ENCODE measurements around the gene CCDC175. TPM values are rescaled to one million over a fixed set of nuclear protein-coding genes. Genes with fewer than 3 reads are reported as not detected.

Gene CCDC175
- polyA plus RNA-seq (2013, experiment 1 of 2), result not detected
- not detected for polyA plus RNA-seq (2013, experiment 2 of 2)

DNA sequence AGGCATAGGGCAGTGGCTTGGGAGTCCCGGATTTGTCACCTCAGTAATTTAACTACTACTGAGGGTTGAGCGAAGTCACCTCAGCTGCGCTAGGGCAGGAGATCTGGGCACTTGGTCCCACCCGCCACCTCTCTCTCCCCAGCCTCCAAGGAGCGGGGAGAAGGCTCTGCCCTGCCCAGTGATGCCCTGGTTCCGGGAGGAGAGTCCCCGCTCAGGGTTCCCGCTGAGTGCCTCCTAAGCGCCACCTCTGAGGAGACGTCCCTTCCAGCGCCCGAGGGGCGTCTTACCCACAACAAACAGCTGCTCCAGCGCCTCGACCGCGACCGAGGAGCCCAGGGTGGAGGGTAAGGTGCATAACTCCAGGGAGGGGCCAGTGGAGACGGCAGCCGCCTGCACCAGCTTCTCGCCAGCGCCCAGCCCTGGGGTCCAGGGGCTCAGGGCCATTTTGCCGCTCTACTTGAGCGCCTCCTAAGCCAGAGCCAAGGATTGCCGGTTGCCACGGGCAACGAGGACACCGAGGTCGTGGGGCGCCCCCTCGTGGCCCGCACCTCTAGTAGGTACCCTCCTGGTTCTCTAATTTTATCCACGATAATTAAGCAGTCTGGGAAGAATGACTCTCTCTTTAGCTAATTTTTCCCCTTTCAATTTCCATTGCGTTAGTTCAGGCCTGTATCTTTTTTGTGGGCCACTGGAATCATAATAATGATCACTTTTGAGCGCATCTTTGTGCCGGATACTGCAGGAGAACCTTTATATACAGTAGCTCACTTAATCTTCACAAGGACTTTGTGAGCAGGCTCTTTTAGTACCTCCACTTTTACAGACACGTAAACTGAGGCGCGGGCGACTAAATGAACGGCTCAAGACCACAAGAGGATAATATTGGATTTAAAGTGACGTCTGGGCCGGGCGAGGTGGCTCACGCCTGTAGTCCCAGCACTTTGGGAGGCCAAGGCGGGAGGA is at the start of gene CCDC175:
TSS of gene CCDC175 (minus strand) at position 481 of the 963 bp plus-strand sequence. CDS start at position 444, 37 bp downstream.
- Histone ChIP-seq H3K9ac (ENCODE audit: low read depth, low read length) (peak within 1 kb of the TSS; percentile 81), H3K27ac (ENCODE audit: low read depth, low read length) (no peak within 1 kb of the TSS), H3K27me3 (ENCODE audit: insufficient read depth, low read length) (peaks cover 3% of the 10 kb centered on the region), H3K9me3 (ENCODE audit: insufficient read depth, low read depth, low read length) (no peaks in the 10 kb centered on the region), H3K4me1 (ENCODE audit: insufficient read depth, low read length) (no peaks in the 10 kb centered on the region), H3K36me3 (ENCODE audit: insufficient read depth, low read length) (no peaks in the 10 kb centered on the region), H3K4me3 (ENCODE audit: low read length) (peak within 1 kb of the TSS; percentile 86)
- 23% methylated on average over 46 of the region's 46 CpGs for WGBS

GRCh38 chr14:59622631-59623030 is 46.0 kb upstream of the CCDC175 start:
- H3K27me3 ChIP-seq (ENCODE audit: insufficient read depth, low read length), result 0 out of 2 replicates have a peak, but pooled peaks cover 3% of the 10 kb centered on the region
- WGBS, result 100% methylated on average over 1 of the region's 2 CpGs
- no peak overlapping the region for H3K9ac ChIP-seq (ENCODE audit: low read depth, low read length)
- no peaks in the 10 kb centered on the region for H3K4me1 ChIP-seq (ENCODE audit: insufficient read depth, low read length)
- no peaks in the 10 kb centered on the region for H3K36me3 ChIP-seq (ENCODE audit: insufficient read depth, low read length)
- no peaks in the 10 kb centered on the region for H3K9me3 ChIP-seq (ENCODE audit: insufficient read depth, low read depth, low read length)
- no peak overlapping the region for H3K4me3 ChIP-seq (ENCODE audit: low read length)
- H3K27ac ChIP-seq (ENCODE audit: low read depth, low read length), result no peak overlapping the region

DNA sequence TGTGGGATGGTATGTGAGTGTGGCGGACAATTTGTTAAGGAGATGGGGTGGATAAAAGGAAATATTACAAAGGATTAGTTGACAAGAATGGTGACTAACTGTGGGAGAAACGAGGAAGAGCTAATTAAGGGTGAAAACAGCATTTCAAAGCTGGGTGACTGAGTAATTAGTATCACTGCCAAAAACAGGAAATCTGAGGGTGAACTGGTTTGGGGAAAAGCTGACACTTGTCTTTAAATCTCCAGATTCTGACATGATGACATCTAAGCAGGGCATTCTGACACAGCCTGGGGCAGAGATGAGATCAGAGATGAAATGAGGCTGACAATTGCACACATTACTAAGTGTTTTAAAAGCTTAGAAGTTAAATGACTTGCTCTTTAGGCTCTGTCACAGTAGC is 42.4 kb upstream of the CCDC175 start:
- Histone ChIP-seq H3K36me3 (ENCODE audit: insufficient read depth, low read length) (no peaks in the 10 kb centered on the region), H3K9ac (ENCODE audit: low read depth, low read length) (no peak overlapping the region), H3K27me3 (ENCODE audit: insufficient read depth, low read length) (no peaks in the 10 kb centered on the region), H3K9me3 (ENCODE audit: insufficient read depth, low read depth, low read length) (no peaks in the 10 kb centered on the region; the same call in 1 of the 2 replicates), H3K4me3 (ENCODE audit: low read length) (no peak overlapping the region), H3K27ac (ENCODE audit: low read depth, low read length) (no peak overlapping the region), H3K4me1 (ENCODE audit: insufficient read depth, low read length) (no peaks in the 10 kb centered on the region)
- 82% methylated on average over 2 of the region's 2 CpGs for WGBS

DNA sequence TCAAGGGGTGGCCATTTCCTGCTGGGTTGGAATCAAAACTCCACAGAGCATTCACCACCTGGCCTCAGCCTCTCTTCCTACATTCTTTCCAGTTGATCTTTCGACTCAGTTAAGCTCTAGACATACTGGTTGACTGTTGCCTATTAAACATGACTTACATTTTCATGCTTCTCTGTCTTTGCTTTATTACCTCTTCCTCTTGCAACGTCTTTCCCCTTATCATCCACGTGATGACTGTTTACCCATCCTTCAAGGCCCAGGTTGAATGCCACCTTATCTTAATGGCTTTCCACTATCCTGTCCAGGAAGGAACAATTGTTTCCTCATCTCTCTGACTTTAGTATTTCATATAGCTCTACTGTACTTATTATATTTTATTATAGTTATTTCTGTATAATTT is 24.4 kb upstream of the CCDC175 start:
- H3K9me3 ChIP-seq (ENCODE audit: insufficient read depth, low read depth, low read length), result no peaks in the 10 kb centered on the region
- H3K36me3 ChIP-seq (ENCODE audit: insufficient read depth, low read length), result no peaks in the 10 kb centered on the region
- H3K27ac ChIP-seq (ENCODE audit: low read depth, low read length), result no peak overlapping the region
- no peaks in the 10 kb centered on the region for H3K27me3 ChIP-seq (ENCODE audit: insufficient read depth, low read length)
- no peaks in the 10 kb centered on the region for H3K4me1 ChIP-seq (ENCODE audit: insufficient read depth, low read length)
- WGBS, result 72% methylated on average over 3 of the region's 3 CpGs
- no peak overlapping the region for H3K4me3 ChIP-seq (ENCODE audit: low read length)
- H3K9ac ChIP-seq (ENCODE audit: low read depth, low read length), result no peak overlapping the region

DNA sequence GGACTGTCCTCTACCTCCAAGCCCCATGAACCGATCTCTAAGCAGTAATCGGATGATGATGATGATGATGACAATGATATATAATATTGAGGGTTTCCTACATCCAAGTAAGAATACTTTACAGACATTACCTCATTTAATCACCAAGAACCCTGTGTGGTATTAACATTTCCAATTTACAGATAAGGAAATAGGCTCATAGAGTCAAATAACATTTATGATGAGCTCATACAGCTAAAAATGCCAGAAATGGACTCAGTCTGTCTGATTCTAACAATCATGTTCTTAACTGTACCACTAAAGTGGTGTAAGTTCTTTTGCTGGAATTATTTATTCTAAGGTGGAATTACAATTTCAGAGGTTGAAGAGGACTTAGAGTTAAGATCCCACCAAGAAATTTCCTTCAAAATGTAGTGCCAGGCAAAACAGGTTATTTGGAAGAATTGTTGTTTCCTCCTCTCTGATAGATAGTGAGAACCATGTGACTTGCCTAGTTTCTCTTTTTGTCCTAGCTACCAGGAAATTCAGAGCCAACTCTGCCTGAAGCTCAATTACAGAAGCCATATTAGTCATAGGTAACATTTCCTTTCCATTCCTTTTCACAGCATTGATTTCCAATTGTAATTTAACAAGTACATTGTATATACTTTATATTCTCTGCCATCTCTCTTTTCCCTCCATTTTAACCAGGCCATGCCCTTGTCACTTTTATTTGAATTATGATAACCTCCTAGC is 23.8 kb upstream of the CCDC175 start:
- Histone ChIP-seq H3K4me3 (ENCODE audit: low read length) (no peak overlapping the region), H3K36me3 (ENCODE audit: insufficient read depth, low read length) (no peaks in the 10 kb centered on the region), H3K9me3 (ENCODE audit: insufficient read depth, low read depth, low read length) (no peaks in the 10 kb centered on the region), H3K4me1 (ENCODE audit: insufficient read depth, low read length) (no peaks in the 10 kb centered on the region), H3K27me3 (ENCODE audit: insufficient read depth, low read length) (no peaks in the 10 kb centered on the region), H3K9ac (ENCODE audit: low read depth, low read length) (no peak overlapping the region), H3K27ac (ENCODE audit: low read depth, low read length) (no peak overlapping the region)
- WGBS, result no CpG with 5 or more reads among the region's 2 CpGs

GRCh38 chr14:59595071-59595470 is 18.5 kb upstream of the CCDC175 start:
- H3K4me3 ChIP-seq (ENCODE audit: low read length), result no peak overlapping the region
- 92% methylated on average over 5 of the region's 6 CpGs for WGBS
- H3K27ac ChIP-seq (ENCODE audit: low read depth, low read length), result no peak overlapping the region
- no peaks in the 10 kb centered on the region for H3K4me1 ChIP-seq (ENCODE audit: insufficient read depth, low read length)
- H3K27me3 ChIP-seq (ENCODE audit: insufficient read depth, low read length), result no peaks in the 10 kb centered on the region
- no peak overlapping the region for H3K9ac ChIP-seq (ENCODE audit: low read depth, low read length)
- H3K36me3 ChIP-seq (ENCODE audit: insufficient read depth, low read length), result no peaks in the 10 kb centered on the region
- no peaks in the 10 kb centered on the region for H3K9me3 ChIP-seq (ENCODE audit: insufficient read depth, low read depth, low read length)

DNA sequence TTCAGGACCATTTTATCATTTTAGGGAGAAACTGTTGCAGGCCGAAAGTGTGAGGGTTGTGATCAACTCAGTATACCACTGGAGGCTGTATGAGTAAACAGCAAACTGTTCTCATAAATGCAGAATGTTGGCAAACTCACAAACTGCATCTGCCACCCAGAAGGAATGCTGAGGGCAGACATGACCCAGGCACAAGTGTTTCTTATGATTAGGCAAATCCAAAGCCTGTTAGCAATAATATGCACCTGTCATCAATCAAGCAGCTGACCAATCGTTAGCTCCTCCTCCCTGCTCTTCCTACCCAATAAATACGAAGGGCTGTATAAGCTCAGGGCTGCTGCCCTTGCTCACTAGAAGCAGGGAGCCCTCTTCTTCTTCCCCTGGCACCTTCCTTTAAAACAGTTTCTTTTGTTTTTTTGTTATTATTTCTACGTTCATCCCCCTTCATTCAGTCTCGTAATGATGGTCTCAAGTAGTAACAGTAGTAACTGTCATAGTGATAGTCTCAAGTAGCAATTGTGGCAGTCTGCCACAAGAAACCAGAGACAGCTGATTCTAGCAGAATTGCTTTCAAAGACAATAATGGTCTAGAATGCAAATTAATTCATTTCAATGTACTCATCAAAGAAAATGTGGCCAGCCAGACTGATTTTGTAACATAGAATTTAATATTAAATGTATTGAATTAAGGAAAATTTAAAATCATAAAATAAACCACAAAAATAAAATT is 15.2 kb upstream of the CCDC175 start:
- H3K4me3 ChIP-seq (ENCODE audit: low read length), result no peak overlapping the region
- H3K4me1 ChIP-seq (ENCODE audit: insufficient read depth, low read length), result no peaks in the 10 kb centered on the region
- no peak overlapping the region for H3K27ac ChIP-seq (ENCODE audit: low read depth, low read length)
- no peaks in the 10 kb centered on the region for H3K27me3 ChIP-seq (ENCODE audit: insufficient read depth, low read length)
- WGBS, result 95% methylated on average over 5 of the region's 5 CpGs
- H3K36me3 ChIP-seq (ENCODE audit: insufficient read depth, low read length), result no peaks in the 10 kb centered on the region
- no peaks in the 10 kb centered on the region for H3K9me3 ChIP-seq (ENCODE audit: insufficient read depth, low read depth, low read length)
- H3K9ac ChIP-seq (ENCODE audit: low read depth, low read length), result no peak overlapping the region

DNA sequence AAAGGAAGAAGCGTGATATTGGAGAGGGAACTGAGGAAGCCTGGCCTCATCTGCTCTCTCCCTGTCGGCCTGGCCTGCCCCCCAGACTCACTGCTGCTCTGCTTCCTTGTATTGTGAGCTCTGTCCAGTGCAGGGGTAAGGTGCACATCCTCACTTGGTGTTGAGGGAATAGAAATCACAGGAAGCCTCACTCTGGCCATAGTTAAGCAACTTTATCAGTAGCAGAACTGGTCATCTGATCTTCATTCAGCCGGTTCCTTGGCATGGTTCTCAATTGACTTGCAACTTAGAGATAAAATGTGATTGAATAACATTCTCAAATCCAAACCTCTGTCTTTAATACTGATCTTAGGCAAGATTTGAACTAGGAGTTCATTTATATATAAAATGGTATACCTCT is 11.5 kb upstream of the CCDC175 start:
- Histone ChIP-seq H3K4me1 (ENCODE audit: insufficient read depth, low read length) (no peaks in the 10 kb centered on the region), H3K27ac (ENCODE audit: low read depth, low read length) (no peak overlapping the region), H3K9me3 (ENCODE audit: insufficient read depth, low read depth, low read length) (no peaks in the 10 kb centered on the region), H3K36me3 (ENCODE audit: insufficient read depth, low read length) (no peaks in the 10 kb centered on the region), H3K9ac (ENCODE audit: low read depth, low read length) (no peak overlapping the region), H3K27me3 (ENCODE audit: insufficient read depth, low read length) (no peaks in the 10 kb centered on the region), H3K4me3 (ENCODE audit: low read length) (no peak overlapping the region)
- 97% methylated on average over 2 of the region's 3 CpGs for WGBS

- Histone ChIP-seq H3K27me3 (ENCODE audit: insufficient read depth, low read length) (no peaks in the 10 kb centered on the region), H3K4me3 (ENCODE audit: low read length) (no peak overlapping the region), H3K9me3 (ENCODE audit: insufficient read depth, low read depth, low read length) (no peaks in the 10 kb centered on the region), H3K9ac (ENCODE audit: low read depth, low read length) (no peak overlapping the region), H3K4me1 (ENCODE audit: insufficient read depth, low read length) (no peaks in the 10 kb centered on the region), H3K36me3 (ENCODE audit: insufficient read depth, low read length) (no peaks in the 10 kb centered on the region), H3K27ac (ENCODE audit: low read depth, low read length) (no peak overlapping the region)
- WGBS, result 96% methylated on average over 10 of the region's 10 CpGs
Measured at GRCh38 chr14:59585891-59586554, 9.4 kb upstream of the CCDC175 start.

- no peak overlapping the region for H3K9ac ChIP-seq (ENCODE audit: low read depth, low read length)
- no peaks in the 10 kb centered on the region for H3K4me1 ChIP-seq (ENCODE audit: insufficient read depth, low read length)
- no peak overlapping the region for H3K4me3 ChIP-seq (ENCODE audit: low read length)
- no peak overlapping the region for H3K27ac ChIP-seq (ENCODE audit: low read depth, low read length)
- 81% methylated on average over 2 of the region's 2 CpGs for WGBS
- no peaks in the 10 kb centered on the region for H3K27me3 ChIP-seq (ENCODE audit: insufficient read depth, low read length)
- H3K9me3 ChIP-seq (ENCODE audit: insufficient read depth, low read depth, low read length), result no peaks in the 10 kb centered on the region
- H3K36me3 ChIP-seq (ENCODE audit: insufficient read depth, low read length), result no peaks in the 10 kb centered on the region
Measured at GRCh38 chr14:59583755-59584154, 7.1 kb upstream of the CCDC175 start.
